Measurements from ENCODE around the gene TPR.
"Not testable (repeated sequence)": the region's sequence is repeated elsewhere in the genome, so short reads cannot be mapped to it uniquely, and the experiment has no call there.

TPR gene

GRCh38 chr1:186375152-186375928 lies at the start of gene TPR, which contains the start of gene ODR4:
Gene TPR (minus strand): TSS chr1:186375253. CDS start chr1:186375028, 225 bp downstream.
Gene ODR4 (plus strand): TSS chr1:186375838. CDS start chr1:186379786, 3,948 bp downstream.
- DNase-seq = peak; percentile 99

- no peak for DNase-seq
Observed at GRCh38 chr1:186424539-186424938, 49.5 kb upstream of the TPR start.

GRCh38 chr1:186421446-186421845 lies 46.4 kb upstream of the TPR start:
- no peak for DNase-seq

GRCh38 chr1:186420923-186421322 lies 45.9 kb upstream of the TPR start:
- DNase-seq = no peak

GRCh38 chr1:186420311-186420710 lies 45.3 kb upstream of the TPR start:
- DNase-seq = no peak

- DNase-seq = no peak
Observed at GRCh38 chr1:186418503-186418902, 43.5 kb upstream of the TPR start.

- DNase-seq = no peak
Observed at GRCh38 chr1:186413319-186413718, 38.3 kb upstream of the TPR start.

- DNase-seq = no peak
Observed at GRCh38 chr1:186409091-186409490, 34.0 kb upstream of the TPR start.

GRCh38 chr1:186404454-186405051 lies 29.5 kb upstream of the TPR start:
- DNase-seq = no peak

- DNase-seq = no peak
Observed at GRCh38 chr1:186403632-186404031, 28.6 kb upstream of the TPR start.

- DNase-seq = not testable (repeated sequence)
Observed at GRCh38 chr1:186401446-186401845, 26.4 kb upstream of the TPR start.

- not testable (repeated sequence) for DNase-seq
Observed at GRCh38 chr1:186392711-186393110, 17.7 kb upstream of the TPR start.

GRCh38 chr1:186391841-186392240 lies 16.8 kb upstream of the TPR start:
- no peak for DNase-seq

- no peak for DNase-seq
Observed at GRCh38 chr1:186390925-186391324, 15.9 kb upstream of the TPR start.

- DNase-seq = no peak
Observed at GRCh38 chr1:186386725-186387383, 11.8 kb upstream of the TPR start.

GRCh38 chr1:186375929-186376319 lies 871 bp upstream of the TPR start:
- no peak for DNase-seq

- DNase-seq = peak; percentile 55
Observed at GRCh38 chr1:186374303-186375151, 526 bp downstream of the TPR start.

GRCh38 chr1:186347837-186348691 lies 27.0 kb downstream of the TPR start:
- not testable (repeated sequence) for DNase-seq

GRCh38 chr1:186340772-186341171 lies 34.3 kb downstream of the TPR start:
- DNase-seq = no peak

- no peak for DNase-seq
Observed at GRCh38 chr1:186337554-186337953, 37.5 kb downstream of the TPR start.

GRCh38 chr1:186330758-186331157 lies 44.3 kb downstream of the TPR start:
- no peak for DNase-seq

GRCh38 chr1:186327331-186327730 lies 47.7 kb downstream of the TPR start:
- no peak for DNase-seq

Data from DMS79 treated with DMSO at 0.1 percent for 48 hours (cell line).